Measurements from ENCODE around the gene ARHGAP9.

Gene ARHGAP9

DNA sequence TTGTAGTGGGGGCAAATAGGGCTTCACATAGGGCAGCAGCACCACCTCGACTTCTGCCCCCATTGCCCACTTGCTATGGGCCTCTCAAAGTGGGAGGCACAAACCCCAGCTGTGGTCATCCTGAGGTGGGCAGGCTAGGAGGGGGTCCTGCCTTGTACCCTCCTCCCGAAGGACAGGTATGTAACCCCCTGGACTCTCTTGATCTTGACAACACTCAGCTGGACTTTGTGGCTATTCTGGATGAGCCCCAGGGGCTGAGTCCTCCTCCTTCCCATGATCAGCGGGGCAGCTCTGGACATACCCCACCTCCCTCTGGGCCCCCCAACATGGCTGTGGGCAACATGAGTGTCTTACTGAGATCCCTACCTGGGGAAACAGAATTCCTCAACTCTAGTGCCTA is 8.0 kb downstream of the ARHGAP9 start:
- H3K4me3 ChIP-seq (ENCODE audit: control insufficient read depth, low read depth, low read length) = no peak overlapping the region
- TF ChIP-seq, protein P1, sequence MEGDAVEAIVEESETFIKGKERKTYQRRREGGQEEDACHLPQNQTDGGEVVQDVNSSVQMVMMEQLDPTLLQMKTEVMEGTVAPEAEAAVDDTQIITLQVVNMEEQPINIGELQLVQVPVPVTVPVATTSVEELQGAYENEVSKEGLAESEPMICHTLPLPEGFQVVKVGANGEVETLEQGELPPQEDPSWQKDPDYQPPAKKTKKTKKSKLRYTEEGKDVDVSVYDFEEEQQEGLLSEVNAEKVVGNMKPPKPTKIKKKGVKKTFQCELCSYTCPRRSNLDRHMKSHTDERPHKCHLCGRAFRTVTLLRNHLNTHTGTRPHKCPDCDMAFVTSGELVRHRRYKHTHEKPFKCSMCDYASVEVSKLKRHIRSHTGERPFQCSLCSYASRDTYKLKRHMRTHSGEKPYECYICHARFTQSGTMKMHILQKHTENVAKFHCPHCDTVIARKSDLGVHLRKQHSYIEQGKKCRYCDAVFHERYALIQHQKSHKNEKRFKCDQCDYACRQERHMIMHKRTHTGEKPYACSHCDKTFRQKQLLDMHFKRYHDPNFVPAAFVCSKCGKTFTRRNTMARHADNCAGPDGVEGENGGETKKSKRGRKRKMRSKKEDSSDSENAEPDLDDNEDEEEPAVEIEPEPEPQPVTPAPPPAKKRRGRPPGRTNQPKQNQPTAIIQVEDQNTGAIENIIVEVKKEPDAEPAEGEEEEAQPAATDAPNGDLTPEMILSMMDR (IDR thresholded peaks at IDR 0.05; ENCODE audit: control insufficient read depth, insufficient read depth, low read depth, low read length, missing control alignments) = no peak
- no peak for DNase-seq (ENCODE audit: low read depth)

DNA sequence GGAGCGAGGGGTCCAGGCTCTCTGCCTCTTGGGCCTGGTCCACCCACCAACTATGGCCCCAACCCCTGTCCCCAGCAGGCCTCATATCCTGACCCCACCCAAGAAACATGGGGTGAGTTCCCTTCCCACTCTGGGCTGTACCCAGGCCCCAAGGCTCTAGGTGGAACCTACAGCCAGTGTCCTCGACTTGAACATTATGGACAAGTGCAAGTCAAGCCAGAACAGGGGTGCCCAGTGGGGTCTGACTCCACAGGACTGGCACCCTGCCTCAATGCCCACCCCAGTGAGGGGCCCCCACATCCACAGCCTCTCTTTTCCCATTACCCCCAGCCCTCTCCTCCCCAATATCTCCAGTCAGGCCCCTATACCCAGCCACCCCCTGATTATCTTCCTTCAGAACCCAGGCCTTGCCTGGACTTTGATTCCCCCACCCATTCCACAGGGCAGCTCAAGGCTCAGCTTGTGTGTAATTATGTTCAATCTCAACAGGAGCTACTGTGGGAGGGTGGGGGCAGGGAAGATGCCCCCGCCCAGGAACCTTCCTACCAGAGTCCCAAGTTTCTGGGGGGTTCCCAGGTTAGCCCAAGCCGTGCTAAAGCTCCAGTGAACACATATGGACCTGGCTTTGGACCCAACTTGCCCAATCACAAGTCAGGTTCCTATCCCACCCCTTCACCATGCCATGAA is 8.6 kb downstream of the ARHGAP9 start:
- H3K4me3 ChIP-seq (ENCODE audit: control insufficient read depth, low read depth, low read length) = no peak overlapping the region
- DNase-seq (ENCODE audit: low read depth) = no peak
- TF ChIP-seq, protein P1 (IDR thresholded peaks at IDR 0.05; ENCODE audit: control insufficient read depth, insufficient read depth, low read depth, low read length, missing control alignments) = no peak

DNA sequence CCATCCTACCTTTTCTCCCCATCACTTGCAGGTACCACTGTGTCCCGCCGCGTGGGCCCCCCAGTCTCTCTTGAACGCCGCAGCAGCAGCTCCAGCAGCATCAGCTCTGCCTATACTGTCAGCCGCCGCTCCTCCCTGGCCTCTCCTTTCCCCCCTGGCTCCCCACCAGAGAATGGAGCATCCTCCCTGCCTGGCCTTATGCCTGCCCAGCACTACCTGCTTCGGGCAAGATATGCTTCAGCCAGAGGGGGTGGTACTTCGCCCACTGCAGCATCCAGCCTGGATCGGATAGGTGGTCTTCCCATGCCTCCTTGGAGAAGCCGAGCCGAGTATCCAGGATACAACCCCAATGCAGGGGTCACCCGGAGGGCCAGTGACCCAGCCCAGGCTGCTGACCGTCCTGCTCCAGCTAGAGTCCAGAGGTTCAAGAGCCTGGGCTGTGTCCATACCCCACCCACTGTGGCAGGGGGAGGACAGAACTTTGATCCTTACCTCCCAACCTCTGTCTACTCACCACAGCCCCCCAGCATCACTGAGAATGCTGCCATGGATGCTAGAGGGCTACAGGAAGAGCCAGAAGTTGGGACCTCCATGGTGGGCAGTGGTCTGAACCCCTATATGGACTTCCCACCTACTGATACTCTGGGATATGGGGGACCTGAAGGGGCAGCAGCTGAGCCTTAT is 9.2 kb downstream of the ARHGAP9 start:
- TF ChIP-seq, protein P1 (IDR thresholded peaks at IDR 0.05; ENCODE audit: control insufficient read depth, insufficient read depth, low read depth, low read length, missing control alignments) = no peak

DNA sequence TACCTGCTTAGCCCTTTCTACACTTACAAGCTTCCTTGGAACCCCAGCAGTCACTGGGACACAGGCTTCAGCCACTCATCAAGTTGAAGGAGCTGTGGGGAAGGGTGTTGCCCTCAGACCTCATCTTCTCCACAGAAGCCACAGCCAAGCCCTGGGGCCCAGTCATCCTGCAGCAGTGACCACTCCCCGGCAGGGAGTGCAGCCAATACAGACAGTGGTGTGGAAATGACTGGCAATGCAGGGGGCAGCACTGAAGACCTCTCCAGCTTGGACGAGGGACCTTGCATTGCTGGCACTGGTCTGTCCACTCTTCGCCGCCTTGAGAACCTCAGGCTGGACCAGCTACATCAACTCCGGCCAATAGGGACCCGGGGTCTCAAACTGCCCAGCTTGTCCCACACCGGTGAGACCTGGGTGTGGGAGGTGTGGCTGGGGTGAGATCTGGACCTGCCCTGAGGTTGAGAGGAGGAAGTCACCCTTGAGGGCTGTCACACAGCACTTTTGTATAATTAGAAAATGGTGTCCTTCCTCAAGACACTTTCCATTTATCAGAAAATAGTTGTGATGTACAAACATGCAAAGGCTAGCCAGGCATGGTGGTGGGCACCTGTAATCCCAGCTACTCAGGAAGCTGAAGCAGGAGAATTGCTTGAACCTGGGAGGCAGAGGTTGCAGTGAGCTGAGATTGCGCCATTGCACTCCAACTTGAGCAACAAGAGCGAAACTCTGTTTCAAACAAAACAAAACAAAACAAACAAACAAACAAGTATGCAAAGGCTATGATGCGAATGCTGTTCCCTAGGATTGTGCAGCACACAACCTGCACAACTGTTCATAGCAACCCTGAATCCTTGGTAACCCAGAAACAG is 10.1 kb downstream of the ARHGAP9 start:
- DNase-seq (ENCODE audit: low read depth) = no peak
- H3K4me3 ChIP-seq (ENCODE audit: control insufficient read depth, low read depth, low read length) = no peak overlapping the region
- TF ChIP-seq, protein P1 (IDR thresholded peaks at IDR 0.05; ENCODE audit: control insufficient read depth, insufficient read depth, low read depth, low read length, missing control alignments) = no peak

More for the DNA sequence above, 9.2 kb downstream of the ARHGAP9 start:
- no peak for DNase-seq (ENCODE audit: low read depth)
- no peak overlapping the region for H3K4me3 ChIP-seq (ENCODE audit: control insufficient read depth, low read depth, low read length)

DNA sequence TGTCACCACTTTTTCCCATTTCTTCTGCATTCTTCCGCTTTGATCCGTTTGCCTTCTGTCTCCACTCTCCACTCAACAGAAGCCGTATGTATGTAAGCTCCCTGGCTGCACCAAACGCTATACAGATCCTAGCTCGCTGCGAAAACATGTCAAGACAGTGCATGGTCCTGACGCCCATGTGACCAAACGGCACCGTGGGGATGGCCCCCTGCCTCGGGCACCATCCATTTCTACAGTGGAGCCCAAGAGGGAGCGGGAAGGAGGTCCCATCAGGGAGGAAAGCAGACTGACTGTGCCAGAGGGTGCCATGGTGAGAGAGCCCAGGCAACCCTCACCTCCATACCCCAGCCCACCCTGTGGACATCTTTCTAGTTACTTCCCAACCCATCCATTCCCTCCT is 11.8 kb downstream of the ARHGAP9 start:
- TF ChIP-seq, protein P1 (IDR thresholded peaks at IDR 0.05; ENCODE audit: control insufficient read depth, insufficient read depth, low read depth, low read length, missing control alignments) = no peak
- no peak for DNase-seq (ENCODE audit: low read depth)

DNA sequence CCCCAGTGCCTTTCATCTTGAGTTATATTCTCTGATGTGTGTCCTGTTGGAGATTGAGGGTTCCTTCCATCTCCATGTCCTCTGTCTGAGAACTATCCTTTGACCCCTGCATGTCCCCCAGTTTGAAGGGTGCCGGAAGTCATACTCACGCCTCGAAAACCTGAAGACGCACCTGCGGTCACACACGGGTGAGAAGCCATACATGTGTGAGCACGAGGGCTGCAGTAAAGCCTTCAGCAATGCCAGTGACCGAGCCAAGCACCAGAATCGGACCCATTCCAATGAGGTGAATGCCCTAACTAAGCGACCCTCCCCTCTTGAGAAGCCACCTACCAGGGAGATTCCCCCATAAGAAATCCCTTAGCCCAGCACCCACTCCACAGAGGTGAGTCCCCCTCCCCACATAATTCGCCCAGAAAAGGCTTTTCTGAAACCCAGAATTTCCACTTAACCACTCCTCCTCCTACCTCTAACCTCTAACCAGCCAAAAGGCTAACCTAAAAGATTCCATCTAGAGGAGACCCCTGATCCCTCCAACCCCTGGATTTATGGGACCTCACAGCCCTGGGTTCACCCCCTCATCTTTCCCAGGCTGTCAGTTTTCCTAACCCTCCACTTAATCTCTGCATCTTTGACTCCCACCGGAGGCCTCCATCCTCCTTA is 12.3 kb downstream of the ARHGAP9 start:
- no peak for DNase-seq (ENCODE audit: low read depth)
- TF ChIP-seq, protein P1 (IDR thresholded peaks at IDR 0.05; ENCODE audit: control insufficient read depth, insufficient read depth, low read depth, low read length, missing control alignments) = no peak
- H3K4me3 ChIP-seq (ENCODE audit: control insufficient read depth, low read depth, low read length) = no peak overlapping the region

More for the DNA sequence above, 11.8 kb downstream of the ARHGAP9 start:
- H3K4me3 ChIP-seq (ENCODE audit: control insufficient read depth, low read depth, low read length) = no peak overlapping the region
